Embryonic facial prominence (tissue), 1 donor: ENCODE results near the gene NINL.
"Not testable (repeated sequence)": the region's sequence is repeated elsewhere in the genome, so short reads cannot be mapped to it uniquely, and the experiment has no call there.

Source experiments
- DNase-seq: peaks from one replicate; pipeline ENCODE4 v3.0.0-alpha.2; 2016; ENCODE audit errors: extremely low spot score

The NINL gene

GRCh38 chr20:25503051-25503639 is 82.2 kb downstream of the NINL start:
- DNase-seq = not testable (repeated sequence)

DNA sequence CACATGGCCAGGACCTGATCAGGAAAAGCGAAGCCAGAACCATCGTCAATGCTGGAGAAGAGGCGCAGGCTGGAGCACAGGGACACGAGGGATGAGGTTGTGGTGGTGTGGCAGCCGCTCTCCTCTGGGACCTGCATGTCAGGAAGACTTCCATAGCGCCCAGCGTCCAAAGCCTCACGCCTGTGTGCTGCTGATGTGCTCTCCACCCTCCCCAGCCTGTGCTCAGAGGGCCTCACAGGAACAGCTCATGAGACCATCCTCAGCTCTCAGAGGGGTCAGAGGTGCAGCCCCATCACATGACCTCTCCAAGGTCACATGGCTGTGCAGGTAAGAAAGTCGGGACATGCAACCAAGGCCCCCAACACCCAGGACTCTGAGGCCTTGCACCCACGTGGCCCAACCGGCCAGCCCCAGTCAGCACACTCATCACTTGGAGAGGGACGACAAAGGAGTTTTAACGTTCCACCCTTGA is 84.4 kb downstream of the NINL start:
- DNase-seq = no peak

- DNase-seq = no peak
Measured at GRCh38 chr20:25499855-25500434, 85.4 kb downstream of the NINL start.

- DNase-seq = no peak
Measured at GRCh38 chr20:25499031-25499430, 86.3 kb downstream of the NINL start.

DNA sequence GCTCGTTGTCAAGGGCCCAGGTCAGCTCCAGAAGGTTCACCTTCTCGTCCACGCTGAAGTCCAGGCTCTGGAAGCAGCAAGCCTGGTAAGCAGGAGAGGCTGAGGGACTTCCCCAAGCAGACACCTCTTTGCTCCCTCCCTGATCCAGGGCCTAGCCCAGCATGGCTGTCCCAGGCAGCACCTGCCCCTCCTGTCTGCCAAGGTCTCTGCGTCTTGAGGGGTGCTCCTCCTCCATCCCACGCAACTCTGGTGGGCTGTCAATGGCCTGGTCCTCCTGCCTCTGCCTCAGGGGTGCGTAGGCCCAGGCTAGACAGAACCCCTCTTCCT is 87.1 kb downstream of the NINL start:
- no peak for DNase-seq

- no peak for DNase-seq
Measured at GRCh38 chr20:25497586-25498279, 87.6 kb downstream of the NINL start.

DNA sequence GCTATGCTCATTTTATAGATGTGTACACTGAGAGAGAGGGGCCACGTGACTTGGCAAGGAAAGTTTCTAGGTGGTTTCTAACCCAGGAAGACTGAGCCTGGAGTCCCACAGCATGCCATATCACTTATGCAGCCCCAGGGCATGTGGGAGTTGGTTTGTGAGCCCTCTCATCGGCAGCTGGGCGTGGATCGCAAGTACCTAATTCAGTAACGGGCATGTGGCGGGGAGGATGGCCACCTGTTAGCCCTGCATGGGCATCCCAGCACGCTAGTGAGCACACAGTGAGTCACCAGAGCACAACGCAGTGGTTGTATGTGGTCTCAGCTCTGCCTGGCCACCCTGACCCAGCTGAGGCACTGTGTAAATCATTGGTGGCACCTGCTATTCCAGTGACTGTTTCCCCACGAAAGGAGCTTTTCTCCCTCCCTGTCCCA is 88.3 kb downstream of the NINL start:
- no peak for DNase-seq

DNA sequence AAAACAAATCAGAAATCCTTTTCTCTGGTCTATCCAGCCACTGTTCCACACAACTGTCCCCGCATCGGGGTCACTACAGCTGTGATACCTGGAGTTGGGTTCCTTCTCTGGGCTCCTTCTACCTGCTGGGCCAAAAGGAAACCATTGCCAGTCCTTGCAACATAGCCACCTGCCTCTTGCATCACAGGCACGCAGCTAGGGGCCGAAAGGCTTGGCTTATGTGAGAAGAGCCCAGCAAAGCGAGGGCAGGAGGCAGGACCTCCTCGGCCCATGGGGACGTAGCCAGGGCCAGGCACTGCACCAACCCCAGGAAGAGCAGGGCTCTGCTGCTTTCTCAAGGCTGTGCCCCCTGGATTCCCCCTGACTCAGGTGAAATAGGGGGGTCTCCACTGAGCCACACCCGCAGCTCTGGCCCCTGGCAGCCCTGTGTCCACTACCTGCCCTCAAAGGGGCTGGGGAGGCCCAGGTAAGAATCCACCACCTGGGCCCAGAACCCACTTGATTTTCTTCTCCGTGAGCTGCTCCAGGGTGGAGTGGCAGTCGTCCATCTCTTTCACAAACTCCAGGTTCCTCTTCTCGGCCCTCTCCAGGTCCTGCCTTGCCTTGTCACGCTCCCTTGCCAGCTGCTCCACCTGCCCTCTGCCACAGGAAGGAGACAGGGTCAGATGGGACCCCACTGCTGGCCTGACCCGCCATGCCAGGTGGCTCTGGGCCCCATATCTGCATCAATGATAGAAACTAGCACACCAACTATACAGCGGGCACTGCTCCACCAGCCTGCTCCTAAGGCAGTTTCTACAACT is 89.0 kb downstream of the NINL start:
- DNase-seq = no peak

DNA sequence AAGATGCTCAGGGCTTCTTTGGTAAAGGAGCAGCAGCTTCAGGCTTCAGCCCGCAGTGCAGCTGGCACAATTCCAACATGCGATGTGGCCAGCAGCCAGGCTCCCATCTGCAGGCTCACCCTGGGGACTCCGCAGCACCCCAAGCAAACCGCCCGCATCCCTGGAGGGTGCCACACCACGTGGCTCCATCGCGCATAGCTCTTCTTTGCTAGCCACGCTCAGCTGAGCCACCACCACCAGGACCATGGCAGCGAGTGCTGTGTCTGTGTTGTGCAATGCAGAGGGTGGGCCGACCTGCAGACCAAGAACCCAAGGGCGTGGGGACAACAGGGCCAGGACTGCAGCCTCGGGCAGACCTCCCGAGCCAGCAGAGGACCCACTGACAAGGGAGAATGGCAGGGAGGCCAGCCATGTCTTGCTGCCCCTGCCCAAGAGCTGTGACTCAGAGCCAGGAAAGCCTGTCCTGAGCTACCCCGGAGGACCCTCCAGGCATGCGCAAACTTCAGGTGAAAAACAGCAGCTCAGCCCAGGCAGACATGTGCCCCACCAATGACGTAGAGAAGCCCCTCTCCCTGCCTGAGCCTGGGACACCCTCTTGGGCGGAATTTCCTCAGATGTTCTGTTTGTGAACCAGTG is 90.0 kb downstream of the NINL start:
- DNase-seq = no peak

DNA sequence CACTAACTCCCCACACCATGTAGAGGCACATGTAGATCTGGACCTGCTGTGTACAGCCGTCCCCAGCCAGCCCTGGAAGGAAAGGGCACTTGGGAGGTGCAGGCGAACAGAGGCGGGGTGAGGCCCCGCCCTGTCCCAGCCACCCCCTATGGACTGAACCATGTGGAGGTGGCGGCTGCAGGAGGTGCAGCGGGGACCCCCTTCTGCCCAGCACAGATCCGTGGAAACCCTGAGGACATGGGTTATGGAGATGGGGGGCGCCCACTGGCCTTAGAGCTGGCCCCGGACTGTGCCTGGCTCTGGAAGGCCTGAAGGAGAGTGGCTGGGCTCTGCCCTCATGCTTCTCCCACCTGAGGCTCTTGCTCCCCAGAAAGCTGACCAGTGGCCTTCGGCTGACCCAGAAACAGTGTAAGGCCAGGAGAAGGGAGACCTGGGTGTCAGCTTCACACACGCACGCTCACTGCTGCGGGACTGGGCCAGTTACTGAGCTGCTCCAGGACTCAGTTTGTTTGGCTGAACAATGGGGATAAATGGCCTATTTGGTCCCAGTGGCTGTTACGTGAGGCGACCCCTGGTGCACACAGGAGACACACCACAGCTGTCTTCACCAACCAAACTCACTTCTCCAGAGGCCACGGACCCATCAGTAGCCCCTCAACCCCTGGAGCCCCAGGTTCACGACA is 90.7 kb downstream of the NINL start:
- no peak for DNase-seq

GRCh38 chr20:25493748-25494505 is 91.4 kb downstream of the NINL start:
- DNase-seq = no peak

DNA sequence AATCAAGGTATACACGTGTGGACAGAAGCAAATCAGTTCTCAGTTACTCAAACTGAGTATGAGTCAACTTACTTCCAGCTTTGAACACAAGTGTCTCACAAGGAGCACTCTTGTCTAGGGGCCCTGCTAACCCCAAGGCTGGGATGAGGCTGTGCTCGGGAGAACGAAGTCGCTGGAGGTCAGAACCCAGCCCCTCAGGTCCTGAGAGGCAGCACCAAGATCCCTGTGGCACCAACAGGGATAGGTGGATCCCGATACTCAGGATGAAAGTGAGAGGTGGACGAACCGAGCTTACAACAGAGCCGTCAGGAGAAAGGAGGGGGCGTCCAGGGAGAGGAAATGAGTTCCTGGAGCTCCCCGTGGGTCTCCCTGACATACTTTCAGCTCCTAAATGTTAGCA is 92.2 kb downstream of the NINL start:
- no peak for DNase-seq

- DNase-seq = no peak
Measured at GRCh38 chr20:25491446-25492038, 93.8 kb downstream of the NINL start.

DNA sequence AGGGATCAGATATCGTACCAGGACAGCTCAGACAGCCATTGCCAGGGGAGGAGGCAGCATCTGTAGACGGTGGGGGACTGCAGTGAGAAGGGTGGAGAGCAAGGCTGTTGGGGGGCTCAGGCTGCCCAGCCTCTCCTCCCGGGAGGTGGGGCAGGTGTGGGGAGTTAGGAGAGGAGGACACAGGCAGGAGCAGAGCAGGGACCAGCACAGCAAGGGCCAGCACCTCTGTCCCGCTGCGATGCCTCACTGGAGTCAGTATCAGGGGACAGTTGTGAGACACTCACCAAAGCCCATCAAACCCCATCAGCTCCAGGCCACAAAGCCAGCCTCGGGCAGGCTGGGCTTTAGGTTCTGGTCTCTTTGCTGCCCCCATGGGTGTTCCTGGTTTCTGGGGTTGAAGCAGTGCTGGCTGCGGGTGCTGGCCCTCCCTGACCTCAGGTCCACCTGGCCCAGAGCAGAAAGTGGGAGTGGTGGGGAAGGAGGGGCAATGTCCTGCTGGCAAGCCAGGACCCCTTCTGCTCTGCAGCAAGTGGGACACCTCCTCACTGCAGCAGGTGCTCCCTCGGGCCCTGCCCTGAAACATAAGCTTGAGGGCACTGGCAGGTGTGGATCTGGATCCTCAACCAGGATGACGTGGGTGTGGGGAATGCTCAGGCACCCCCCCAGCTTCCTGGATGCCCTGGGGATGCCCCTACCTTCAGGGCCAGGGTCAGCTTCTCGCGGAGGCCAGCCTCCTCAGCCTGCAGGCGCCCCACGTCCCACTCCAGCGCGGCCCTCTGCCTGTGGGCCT is 94.5 kb downstream of the NINL start:
- DNase-seq = no peak

GRCh38 chr20:25489221-25489871 is 96.0 kb downstream of the NINL start:
- DNase-seq = no peak

- no peak for DNase-seq
Measured at GRCh38 chr20:25487975-25488374, 97.4 kb downstream of the NINL start.

GRCh38 chr20:25487306-25487705 is 98.0 kb downstream of the NINL start:
- DNase-seq = no peak

DNA sequence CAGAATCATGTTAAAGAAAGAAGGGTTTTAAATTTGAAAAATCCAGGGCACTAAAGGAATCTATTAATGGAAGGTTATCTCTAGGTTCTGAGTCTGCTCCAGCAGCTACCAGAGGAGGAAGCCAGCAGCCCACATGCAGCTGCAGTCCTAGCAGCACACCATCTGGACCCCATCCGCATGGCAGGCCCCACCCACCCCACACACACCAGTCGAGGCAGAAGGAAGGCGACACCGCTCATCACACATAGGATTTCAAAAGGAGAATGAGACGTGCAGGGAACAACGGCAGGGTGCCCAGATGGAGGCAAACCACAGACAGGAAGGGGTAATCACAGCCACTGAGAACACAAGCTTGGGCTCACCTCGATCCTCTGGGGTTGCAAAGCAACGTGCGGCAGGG is 99.0 kb downstream of the NINL start:
- DNase-seq = no peak

DNA sequence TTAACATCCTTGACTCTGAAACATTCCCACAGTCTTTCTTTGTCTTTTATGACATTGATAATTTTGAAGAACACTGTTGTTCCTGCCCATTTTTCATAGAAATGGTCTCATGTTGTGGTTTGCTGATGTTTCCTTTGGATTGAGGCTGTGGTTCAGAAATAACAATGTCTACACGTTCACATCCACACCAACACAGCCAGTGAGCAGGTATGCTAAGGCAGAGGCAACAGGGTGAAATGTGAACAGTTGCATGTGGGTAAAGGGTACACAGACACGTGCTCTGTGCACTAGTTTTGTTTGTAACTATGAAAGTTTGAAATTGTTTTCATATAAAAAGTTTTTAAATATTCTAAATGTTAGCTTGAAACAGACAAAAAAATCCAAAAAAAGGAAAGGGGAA is 99.5 kb downstream of the NINL start:
- DNase-seq = no peak
